Endometrial microvascular endothelial cells (primary cell): ENCODE data around the gene TPRX2. TPM values are rescaled to one million over a fixed set of nuclear protein-coding genes. Genes with fewer than 3 reads are reported as not detected.
"Not testable (repeated sequence)": the region's sequence is repeated elsewhere in the genome, so short reads cannot be mapped to it uniquely, and the experiment has no call there.

ENCODE experiments used
- in situ Hi-C: cut with HindIII; loops from 2 replicates; pipeline ENCODE4 v1.10.0; 2017; ENCODE audit warnings: low sequenced_read_pairs, low pct_unique_long_range_greater_than_20kb; ENCODE audit errors: inconsistent ontology term
- total RNA-seq: library from RNA; depleted of rRNA; stranded (reverse); fragments of >200 nt; gene quantifications from one replicate; pipeline ENCODE4 v1.2.3, GENCODE V29; 2015; ENCODE audit errors: inconsistent ontology term

TPRX2 gene
- not detected for total RNA-seq

- in situ Hi-C loops: not testable (repeated sequence)
Measured at GRCh38 chr19:47858646-47859285, at the start of gene TPRX2. Gene TPRX2 (plus strand): TSS chr19:47859235. CDS start chr19:47859247, 12 bp downstream.

DNA sequence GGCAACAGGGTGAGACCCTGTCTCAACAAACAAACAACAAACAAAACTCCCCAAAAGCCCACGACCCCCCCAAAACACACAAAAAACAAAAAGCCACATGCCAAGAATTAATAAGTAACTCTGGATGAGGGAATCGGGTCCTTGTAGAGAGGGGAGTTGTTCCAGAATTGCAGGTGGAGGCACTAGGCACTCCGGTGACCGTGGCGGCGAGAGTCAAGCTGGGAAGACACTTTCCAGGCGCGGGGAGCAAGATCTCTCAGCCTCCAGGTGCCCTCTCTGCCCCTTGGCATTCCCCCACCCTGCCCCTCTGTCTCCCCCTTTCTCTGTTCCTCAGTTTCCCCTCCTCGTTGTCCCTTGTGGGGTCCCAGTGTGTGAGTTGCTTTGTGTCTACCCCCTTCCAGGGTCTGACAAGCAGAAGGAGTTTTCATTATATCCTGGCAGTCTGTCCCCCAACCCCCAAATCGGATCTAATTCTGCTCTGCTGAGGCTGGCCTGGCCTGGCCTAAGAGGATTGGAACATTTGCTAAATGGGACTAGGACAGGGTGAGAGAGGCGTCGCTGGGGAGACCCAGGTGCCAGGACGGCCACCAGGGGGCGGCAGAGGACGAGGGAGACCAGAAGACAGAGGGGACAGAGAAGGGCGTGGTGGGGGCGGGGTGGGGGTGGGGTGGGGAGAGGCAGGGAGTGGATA lies 45.6 kb upstream of the TPRX2 start:
- in situ Hi-C loops: no loop called here

DNA sequence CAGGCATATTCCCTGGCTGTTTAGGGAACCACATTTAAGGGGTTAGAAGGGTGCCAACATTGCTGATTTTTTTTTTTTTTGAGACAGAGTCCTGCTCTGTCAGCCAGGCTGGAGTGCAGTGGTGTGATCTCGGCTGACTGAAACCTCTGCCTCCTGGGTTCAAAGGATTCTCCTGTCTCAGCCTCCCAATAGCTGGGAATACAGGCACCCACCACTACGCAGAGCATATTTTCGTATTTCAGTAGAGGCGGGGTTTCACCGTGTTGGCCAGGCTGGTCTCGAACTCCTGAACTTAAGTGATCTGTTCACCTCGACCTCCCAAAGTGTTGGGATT lies 45.1 kb upstream of the TPRX2 start:
- in situ Hi-C loops: no loop called here

DNA sequence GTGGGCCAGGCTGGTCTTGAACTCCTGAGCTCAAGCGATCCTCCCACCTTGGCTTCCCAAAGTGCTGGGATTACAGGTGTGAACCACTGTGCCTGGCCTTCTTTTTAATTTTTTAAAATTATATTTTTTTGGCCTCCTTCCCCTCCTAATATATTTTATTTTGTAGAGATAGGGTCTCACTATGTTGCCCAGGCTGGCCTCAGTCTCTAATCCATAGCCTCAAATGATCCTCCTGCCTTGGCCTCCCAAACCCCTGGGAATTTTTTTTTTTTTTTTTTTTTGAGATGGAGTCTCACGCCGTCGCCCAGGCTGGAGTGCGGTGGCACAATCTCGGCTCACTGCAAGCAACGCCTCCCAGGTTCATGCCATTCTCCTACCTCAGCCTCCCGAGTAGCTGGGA lies 42.8 kb upstream of the TPRX2 start:
- in situ Hi-C loops: not testable (repeated sequence)

DNA sequence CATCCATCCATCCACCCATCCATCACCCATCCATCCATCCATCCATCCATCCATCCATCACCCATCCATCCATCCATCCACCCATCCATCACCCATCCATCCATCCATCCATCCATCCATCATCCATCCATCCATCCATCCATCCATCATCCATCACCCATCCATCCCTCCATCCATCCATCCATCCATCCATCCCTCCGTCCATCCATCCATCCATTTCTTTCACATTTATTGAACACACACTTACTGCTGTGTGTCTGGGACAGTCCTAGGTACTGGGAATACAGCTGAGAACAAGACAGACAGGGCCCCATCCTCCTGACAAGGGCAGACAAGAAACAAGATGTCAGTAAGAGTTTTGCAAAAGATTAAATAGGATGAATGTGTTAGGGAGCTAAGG lies 40.8 kb upstream of the TPRX2 start:
- in situ Hi-C loops: not testable (repeated sequence)

- in situ Hi-C loops: no loop called here
Measured at GRCh38 chr19:47819858-47820257, 39.2 kb upstream of the TPRX2 start.

DNA sequence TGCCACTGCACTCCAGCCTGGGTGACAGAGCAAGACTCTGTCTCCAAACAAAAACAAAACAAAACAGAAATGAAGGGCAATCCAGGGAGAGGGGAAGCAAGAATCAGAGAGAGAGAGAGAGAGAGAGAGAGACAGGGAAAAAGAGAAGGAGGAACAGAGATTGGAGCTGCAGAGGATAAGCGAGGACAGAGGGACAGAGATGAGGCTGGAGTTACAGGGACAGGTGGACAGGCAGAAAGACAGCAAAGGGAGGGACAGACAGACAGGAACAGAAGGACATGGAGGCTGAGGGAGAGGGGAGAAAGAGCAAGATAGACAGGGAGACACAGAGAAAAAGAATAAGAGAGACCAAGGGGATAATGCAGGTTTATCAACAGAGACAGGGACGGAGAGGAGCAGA lies 38.6 kb upstream of the TPRX2 start:
- in situ Hi-C loops: no loop called here

GRCh38 chr19:47821460-47822020 lies 37.5 kb upstream of the TPRX2 start, which contains the start of gene CRX:
Gene CRX (plus strand): TSS chr19:47821937. CDS start chr19:47834444, 12,507 bp downstream.
- in situ Hi-C loops: no loop called here

DNA sequence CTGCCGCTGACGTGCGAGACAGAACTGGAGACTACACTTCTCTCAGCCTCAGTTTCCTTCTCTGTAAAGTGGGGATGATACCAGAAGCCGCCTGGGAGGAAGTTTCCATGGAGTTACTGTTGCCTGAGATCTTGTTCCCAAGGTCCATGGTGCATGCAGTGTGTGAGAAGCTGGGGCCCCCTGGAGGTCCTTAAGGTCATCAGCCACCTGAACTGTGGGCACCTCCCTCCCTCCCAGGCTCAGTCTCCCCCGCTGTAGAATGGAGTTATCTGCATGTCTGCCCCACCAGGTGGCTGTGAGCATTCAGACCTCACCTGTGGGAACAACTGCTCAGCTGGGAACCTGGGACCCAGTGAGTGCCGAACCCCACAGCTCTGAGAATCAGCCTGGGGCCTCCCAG lies 34.6 kb upstream of the TPRX2 start:
- in situ Hi-C loops: no loop called here

DNA sequence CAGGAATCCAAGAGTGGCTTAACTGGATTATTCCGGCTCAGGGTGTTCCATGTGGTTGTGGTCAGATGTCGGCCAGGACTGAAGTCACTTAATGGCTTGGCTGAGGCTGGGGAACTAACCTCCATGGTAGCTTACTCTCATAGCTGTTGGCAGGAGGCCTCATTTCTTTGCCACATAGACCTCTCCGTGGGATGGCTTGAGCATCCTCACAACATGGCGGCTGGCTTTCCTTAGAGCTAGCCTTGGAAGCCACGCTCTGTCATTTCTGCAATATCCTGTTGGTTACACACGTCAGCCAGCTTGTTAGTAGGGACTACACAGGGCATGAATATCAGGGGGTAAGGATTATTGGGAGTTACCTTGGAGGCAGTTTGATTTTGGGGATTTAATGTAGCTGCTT lies 32.2 kb upstream of the TPRX2 start:
- in situ Hi-C loops: no loop called here

DNA sequence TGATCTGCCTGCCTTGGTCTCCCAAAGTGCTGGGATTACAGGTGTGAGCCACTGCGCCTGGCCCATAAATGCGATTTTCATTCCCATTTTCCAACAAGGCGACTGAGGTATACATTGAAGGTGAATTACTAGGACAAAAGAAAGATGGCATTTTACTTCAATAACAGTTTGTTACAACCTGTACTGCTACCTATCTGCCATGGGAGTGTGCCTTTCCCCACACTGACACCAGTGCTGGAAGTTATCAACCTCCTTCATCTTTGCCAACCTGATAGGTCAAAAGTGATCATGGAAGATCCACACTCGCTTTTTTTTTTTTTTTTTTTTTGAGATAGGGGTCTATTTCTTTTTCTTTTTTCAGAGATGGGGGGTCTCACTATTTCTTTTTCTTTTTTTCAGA lies 26.3 kb upstream of the TPRX2 start:
- in situ Hi-C loops: no loop called here

- in situ Hi-C loops: no loop called here
Measured at GRCh38 chr19:47836038-47836437, 23.0 kb upstream of the TPRX2 start.

DNA sequence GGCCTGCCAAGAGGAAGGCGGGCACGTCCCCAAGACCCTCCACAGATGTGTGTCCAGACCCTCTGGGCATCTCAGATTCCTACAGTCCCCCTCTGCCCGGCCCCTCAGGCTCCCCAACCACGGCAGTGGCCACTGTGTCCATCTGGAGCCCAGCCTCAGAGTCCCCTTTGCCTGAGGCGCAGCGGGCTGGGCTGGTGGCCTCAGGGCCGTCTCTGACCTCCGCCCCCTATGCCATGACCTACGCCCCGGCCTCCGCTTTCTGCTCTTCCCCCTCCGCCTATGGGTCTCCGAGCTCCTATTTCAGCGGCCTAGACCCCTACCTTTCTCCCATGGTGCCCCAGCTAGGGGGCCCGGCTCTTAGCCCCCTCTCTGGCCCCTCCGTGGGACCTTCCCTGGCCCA lies 19.6 kb upstream of the TPRX2 start:
- in situ Hi-C loops: no loop called here

- in situ Hi-C loops: no loop called here
Measured at GRCh38 chr19:47839913-47840312, 19.1 kb upstream of the TPRX2 start.

DNA sequence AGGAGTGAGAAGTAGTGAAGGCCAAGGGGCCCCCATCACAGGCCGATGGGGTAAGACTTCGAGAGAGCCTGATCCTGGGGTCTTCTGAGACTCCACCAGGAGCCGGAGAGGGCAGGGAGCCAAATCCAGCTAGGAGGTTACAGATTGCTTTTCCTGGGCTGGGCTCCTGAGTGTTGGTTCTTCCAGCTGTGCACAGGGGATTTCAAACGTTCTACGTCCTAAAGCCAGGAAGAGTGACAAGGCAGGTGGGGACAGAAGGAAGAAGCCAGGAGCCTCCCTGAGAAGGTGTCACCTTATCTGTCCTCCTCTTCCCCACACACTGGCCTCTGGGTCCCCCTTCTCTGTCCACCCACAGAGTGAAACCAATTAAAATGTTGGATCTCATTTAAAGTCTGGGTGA lies 16.1 kb upstream of the TPRX2 start:
- in situ Hi-C loops: no loop called here

DNA sequence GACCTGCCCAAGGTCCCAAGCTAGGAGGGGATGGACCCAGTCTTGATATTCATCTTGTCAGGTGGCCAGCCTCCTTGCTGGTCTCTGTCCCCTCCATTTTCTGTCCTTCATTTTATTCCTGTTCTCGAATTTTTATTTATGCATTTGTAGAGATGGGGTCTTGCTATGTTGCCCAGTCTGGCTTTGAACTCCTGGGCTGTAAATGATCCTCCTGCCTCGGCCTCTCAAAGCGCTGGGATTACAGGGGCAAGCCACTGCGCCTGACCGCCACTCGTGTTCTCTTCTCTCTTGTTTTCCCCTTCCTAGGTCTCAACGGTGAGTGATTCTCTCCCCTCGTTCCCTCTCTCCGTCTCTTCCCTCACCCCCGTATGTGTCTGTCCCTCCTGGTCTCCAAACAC lies 10.6 kb upstream of the TPRX2 start:
- in situ Hi-C loops: no loop called here

DNA sequence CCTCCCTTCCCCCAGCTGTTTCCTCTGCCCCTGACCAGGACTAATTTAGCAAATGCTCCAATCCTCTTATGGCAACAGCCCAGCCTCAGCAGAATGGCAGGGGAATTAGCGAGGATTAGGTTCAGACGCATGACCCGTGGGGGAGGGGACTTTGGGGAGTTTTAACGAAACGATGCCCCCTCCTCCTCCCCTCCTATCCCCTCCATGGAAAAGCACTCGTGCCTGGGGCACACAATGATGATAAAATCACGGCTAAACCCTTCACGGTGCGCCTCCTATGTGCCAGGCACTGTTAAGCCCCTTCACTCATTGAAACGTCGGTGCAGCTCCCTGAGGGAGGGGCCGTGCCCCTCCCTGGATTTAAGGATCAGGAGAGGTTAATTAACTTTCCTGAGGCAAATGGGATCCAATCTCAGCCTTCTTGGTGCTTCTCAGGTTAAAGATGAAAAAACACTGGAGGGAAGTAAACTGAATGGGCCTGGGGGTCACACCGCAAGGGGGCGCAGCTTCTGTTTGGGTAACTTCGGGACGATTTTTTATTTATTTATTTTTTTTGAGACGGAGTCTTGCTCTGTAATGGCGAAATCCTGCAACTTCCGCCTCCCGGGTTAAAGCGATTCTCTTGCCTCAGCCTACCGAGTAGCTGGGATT lies 10.1 kb upstream of the TPRX2 start:
- in situ Hi-C loops: no loop called here

- in situ Hi-C loops: no loop called here
Measured at GRCh38 chr19:47853003-47853402, 6.0 kb upstream of the TPRX2 start.

DNA sequence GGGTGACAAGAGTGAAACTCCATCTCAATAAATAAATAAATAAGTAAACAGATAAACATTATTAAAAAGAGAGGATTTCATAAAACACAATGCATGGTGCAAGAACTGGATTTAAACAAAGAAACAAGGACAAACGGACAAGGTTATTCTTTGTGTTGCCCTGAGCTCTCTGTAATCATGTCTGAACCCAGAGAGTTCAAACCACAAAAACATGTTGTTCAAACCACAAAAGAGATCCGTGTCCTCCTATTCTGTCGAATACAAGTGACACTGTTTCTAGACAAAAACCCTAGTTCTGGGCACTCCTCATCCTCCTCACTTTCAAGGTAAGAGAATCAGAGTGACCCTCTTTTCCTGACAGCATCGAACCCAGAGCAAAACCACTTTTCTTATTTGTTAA lies 4.6 kb upstream of the TPRX2 start:
- in situ Hi-C loops: no loop called here

- in situ Hi-C loops: not testable (repeated sequence)
Measured at GRCh38 chr19:47858231-47858630, 804 bp upstream of the TPRX2 start.
